Activated naive CD8-positive, alpha-beta T cell treated with anti-CD3 and anti-CD28 coated beads, Interleukin-2, amount 50 U/mL, for 16 hours (primary cell): ENCODE measurements around the gene GLMP.

Experiments
- DNase-seq: peaks from one replicate; pipeline ENCODE4 v3.0.0-alpha.2; 2020; ENCODE audit warnings: low read depth, low spot score

The GLMP gene

GRCh38 chr1:156249593-156249992, 45.9 kb downstream of the GLMP start:
- no peak for DNase-seq

DNA sequence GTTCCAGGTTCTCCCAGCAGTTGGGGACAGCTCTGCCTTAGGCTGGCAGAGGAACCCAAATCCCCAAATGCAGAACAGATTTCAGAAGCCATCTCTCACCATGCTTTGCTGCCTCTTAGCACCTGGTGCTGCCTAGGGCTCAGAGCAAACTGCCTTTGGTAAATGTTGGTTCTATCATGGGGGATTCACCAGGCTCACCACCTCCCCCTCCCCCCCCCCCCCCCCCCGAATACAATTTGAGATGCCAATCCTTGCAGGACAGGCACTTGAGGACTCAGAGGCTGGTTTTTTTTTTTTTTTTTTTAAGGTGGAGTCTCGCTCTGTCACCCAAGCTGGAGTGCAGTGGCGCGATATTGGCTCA, 47.2 kb downstream of the GLMP start:
- no peak for DNase-seq

DNA sequence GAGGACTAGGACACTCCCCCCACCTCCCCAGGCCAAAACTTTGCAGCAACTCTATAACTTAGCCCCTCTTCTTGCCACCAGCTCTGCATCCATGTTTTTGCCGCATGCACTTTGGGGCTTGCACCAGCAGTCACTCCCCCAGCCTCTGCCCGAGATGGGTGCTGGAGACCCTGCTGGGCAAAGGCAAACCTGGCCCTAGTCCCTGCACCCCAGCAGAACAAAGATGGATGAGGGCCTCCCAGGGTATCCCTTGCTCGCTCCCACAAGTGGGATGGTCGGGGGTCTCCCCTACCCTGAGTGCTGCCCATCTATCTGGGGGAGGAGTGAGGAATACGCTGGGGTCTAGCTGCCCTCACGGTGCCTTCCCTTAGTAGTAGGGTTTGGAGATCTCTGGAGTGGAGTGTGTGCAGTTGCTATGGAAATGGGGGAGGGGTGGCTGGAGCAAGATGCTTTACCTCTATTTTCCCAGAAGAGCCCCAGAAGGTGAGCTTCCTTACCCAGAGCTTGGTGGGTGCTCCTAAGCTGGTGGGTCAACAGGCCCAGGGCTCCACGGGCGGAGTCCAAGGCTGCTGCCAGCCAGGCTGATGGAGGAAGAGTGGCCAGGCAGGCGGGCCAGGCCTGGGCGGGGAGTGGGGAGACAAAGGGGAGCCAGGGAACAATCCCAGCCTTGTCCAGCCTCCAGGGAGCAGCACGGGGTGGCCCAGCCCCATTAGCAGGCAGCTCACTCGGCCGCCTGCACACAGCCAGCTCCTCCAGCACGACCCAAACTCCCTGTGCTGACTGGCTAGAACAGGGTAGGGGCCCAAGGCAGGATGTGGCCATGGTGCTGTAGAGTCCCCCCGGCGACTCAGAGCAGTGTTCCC, 47.8 kb downstream of the GLMP start, which contains the start of gene PAQR6:
TSS of gene PAQR6 (minus strand) at position 597 of the 863 bp plus-strand sequence. CDS start 1,325 bp downstream, outside the sequence.
- no peak for DNase-seq

DNA sequence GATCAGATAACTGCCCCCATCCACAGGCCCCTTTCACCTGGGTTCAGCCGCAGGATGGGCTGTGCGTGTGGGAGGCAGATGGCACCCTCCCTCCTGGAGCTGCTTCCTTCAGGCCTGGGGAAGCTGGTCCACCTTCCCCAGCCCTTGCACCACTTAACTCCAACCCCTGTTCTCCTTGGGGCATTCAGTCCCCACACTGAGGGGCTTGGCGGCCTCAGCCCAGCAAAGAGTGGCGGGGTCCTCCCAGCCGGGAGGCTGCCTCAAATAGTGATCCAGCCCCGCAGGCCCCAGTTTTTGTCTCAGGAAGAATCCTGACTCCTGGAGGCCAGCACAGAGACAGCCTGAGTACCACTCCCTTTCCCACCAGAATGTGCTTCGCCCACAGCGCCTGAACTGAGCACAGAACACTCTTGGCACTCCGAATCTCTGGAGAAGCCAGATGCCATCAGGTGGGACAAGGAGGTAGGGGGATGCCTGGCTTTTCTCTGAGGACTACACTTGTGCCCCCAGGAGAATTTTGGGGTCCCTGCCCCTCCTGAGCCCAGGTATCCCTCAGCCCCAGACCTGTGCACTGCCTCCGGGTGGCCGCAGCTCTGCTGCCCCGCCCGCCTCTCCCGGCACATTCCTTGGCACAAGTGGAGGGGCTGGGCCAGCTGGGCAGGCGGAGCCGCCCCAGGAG, 48.6 kb downstream of the GLMP start:
- no peak for DNase-seq

DNA sequence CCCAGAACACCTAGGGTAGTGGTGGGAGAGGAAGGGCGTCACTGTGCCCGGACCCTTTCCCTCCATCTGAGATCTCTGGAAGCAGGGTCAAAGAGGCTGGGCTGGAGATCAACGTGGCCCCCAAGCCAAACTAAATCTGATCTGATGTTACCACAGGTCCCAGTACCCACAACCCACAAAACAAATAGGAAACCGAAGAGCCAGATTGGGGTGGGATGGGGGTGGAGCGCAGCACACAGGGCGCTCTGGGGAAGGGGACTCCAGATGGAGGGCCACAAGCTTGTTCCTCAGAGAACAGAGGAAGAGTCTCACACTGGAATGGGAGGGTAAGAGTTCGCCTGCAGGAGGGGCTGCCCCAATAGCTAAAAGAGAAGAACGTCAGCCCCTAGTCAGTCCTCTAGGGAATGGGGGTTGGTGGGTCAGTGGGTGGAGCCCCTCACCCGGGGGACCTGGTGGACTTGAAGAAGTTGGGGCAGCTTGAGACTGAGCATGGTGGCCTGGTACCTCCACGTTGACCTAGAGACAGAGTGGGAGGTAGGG, 49.2 kb downstream of the GLMP start:
- no peak for DNase-seq

GRCh38 chr1:156245451-156246232, 49.8 kb downstream of the GLMP start:
- DNase-seq = no peak

DNA sequence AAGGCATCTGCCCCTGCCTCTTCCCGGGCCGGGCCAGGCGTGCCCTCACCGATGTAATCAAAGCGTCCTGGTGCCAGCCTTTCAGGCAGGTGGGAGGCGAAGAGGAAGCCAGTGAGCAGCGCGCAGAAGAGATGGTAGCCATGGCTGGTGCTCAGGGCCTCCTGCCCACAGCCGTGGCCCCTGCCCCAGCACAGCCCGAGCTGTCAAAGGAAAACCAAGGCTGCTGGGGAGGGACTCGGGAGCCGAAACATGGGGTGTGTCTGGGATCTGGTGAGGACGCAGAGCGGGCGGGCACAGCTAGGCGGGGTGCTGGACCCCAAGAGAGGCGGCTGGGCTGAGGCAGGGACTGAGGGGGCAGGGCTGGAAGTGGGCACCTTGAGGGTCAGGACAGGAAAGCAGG, 50.8 kb downstream of the GLMP start:
- DNase-seq = no peak

- DNase-seq = no peak
Measured at GRCh38 chr1:156244126-156244525, 51.4 kb downstream of the GLMP start.

DNA sequence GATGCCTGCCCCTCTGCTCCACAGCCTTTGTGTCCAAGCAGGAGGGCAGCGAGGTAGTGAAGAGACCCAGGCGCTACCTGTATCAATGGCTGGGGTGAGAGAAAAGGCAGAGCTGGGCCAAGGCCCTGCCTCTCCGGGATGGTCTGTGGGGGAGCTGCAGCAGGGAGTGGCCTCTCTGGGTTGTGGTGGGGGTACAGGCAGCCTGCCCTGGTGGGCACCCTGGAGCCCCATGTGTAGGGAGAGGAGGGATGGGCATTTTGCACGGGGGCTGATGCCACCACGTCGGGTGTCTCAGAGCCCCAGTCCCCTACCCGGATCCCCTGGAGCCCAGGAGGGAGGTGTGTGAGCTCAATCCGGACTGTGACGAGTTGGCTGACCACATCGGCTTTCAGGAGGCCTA, 52.7 kb downstream of the GLMP start:
- no peak for DNase-seq
